SU-DHL-6 (cell line): Measurements from ENCODE around the gene GNA14.
"Not testable (repeated sequence)": the region's sequence is repeated elsewhere in the genome, so short reads cannot be mapped to it uniquely, and the experiment has no call there.

ENCODE experiments used
- H2AFZ ChIP-seq: fragments of 200-600 bp; sonication (generic); 2 replicates; pipeline ENCODE4 v1.6.1; 2014; ENCODE audit warnings: low read depth, mild to moderate bottlenecking, moderate library complexity, mixed read lengths, antibody characterized with exemption, low read length; ENCODE audit not compliant: severe bottlenecking
- H3F3A ChIP-seq: fragments of 200-600 bp; shearing (Covaris generic); 2 replicates; pipeline ENCODE4 v1.6.0; 2016; ENCODE audit warnings: antibody characterized with exemption, mild to moderate bottlenecking; ENCODE audit not compliant: insufficient read depth
- H3K27ac ChIP-seq: fragments of 200-600 bp; sonication (generic); 2 replicates; pipeline ENCODE4 v1.5.1; 2016; ENCODE audit warnings: low read depth, mild to moderate bottlenecking, low read length, moderate library complexity, mixed read lengths
- H3K27me3 ChIP-seq: fragments of 200-600 bp; sonication (generic), shearing (Covaris generic); 2 replicates; pipeline ENCODE4 v1.6.0; 2014; ENCODE audit warnings: mild to moderate bottlenecking, low read length
- H3K36me3 ChIP-seq: fragments of 200-600 bp; sonication (generic); 2 replicates; pipeline ENCODE4 v1.6.1; 2014; ENCODE audit warnings: mild to moderate bottlenecking, low read length, mixed read lengths
- H3K4me2 ChIP-seq: fragments of 300-600, 200-600 bp; shearing (Covaris generic), sonication (generic); 2 replicates; pipeline ENCODE4 v1.6.0; 2014; ENCODE audit warnings: low read length, low read depth, mild to moderate bottlenecking; ENCODE audit not compliant: poor library complexity, severe bottlenecking
- H3K4me3 ChIP-seq: fragments of 200-600 bp; sonication (generic); 2 replicates; pipeline ENCODE4 v1.5.1; 2014; ENCODE audit warnings: antibody characterized with exemption, low read length, mild to moderate bottlenecking, mixed read lengths; ENCODE audit not compliant: insufficient read depth, poor library complexity, severe bottlenecking
- H3K79me2 ChIP-seq: fragments of 200-600 bp; sonication (generic); 2 replicates; pipeline ENCODE4 v1.6.1; 2014; ENCODE audit warnings: mild to moderate bottlenecking, low read length, moderate library complexity; ENCODE audit not compliant: insufficient read depth
- H3K9ac ChIP-seq: fragments of 200-600 bp; sonication (generic); 2 replicates; pipeline ENCODE4 v1.7.0; 2014; ENCODE audit warnings: mild to moderate bottlenecking, low read length
- H3K9me2 ChIP-seq: fragments of 200-600 bp; sonication (generic); replicated peaks from 2 replicates; pipeline ENCODE4 v1.6.1; 2014; ENCODE audit warnings: low read length; ENCODE audit not compliant: insufficient read depth
- H3K9me3 ChIP-seq: fragments of 200-600 bp; sonication (generic); 2 replicates; pipeline ENCODE4 v1.6.1; 2014; ENCODE audit warnings: low read length, mixed read lengths; ENCODE audit not compliant: insufficient read depth
- H4K20me1 ChIP-seq: fragments of 200-600 bp; sonication (generic); 2 replicates; pipeline ENCODE4 v1.6.1; 2014; ENCODE audit warnings: low read depth, mild to moderate bottlenecking, antibody characterized with exemption, low read length, moderate library complexity, mixed read lengths
- EZH2phosphoT487 ChIP-seq: fragments of 200-600 bp; sonication (generic), shearing (Covaris generic); conservative IDR thresholded peaks from 2 replicates; pipeline ENCODE4 v1.6.1; 2018; ENCODE audit warnings: mild to moderate bottlenecking, antibody characterized with exemption, low read length, moderate library complexity, mixed read lengths
- TF ChIP-seq, protein P1 (sequence below): fragments of 200-600 bp; sonication (generic); IDR thresholded peaks from one replicate; pipeline ENCODE4 v1.5.1; 2017; ENCODE audit warnings: antibody characterized with exemption, mild to moderate bottlenecking, low read length, moderate library complexity; ENCODE audit not compliant: insufficient read depth, poor library complexity, severe bottlenecking

Gene GNA14

DNA sequence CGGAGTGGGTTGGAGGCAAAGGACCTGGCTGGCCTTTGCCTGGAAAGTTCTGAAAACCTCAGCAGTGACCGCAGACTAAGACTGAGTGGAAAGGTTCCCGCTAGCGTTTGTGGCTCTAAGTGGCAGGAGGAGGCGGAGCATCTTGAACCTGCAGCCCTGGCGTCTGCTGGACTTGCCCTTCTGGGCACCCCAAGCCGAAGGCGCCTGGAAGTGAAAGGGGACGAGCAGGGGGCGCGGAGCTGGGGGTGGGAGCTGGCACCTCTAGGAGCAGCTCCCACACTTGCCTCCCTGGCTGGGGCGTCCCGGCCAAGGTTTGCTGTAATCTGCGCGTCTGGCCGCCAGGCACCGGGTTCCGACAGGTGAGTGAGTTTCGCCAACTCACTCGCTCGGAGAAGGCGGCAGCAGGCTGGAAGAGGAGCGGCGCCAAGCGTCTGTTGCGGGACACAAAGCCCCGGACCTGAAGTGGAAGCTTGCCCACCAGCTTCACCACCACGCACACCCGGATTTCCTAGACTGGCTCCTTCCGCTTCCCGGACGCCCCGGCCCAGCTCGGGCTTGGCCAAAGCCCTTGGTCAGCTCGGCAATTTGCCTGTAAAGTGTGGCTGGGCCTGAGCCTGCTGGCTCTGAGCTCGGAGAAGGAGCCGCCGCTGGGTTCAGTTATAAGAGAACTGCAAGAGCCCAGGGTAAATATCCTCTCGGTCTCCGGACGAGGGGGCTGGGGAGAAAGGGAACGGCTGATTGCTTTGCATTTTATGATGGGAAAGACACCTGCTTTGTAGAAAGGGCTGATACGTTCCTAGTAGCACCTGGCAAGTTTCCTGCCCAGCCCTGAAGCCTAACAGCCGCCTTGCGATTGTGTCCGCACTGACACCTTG, at the start of gene GNA14:
Gene GNA14, minus strand, starts transcription at position 89 of the 875 bp plus-strand sequence. CDS start 529 bp downstream, outside the sequence.
- TF ChIP-seq, protein P1, sequence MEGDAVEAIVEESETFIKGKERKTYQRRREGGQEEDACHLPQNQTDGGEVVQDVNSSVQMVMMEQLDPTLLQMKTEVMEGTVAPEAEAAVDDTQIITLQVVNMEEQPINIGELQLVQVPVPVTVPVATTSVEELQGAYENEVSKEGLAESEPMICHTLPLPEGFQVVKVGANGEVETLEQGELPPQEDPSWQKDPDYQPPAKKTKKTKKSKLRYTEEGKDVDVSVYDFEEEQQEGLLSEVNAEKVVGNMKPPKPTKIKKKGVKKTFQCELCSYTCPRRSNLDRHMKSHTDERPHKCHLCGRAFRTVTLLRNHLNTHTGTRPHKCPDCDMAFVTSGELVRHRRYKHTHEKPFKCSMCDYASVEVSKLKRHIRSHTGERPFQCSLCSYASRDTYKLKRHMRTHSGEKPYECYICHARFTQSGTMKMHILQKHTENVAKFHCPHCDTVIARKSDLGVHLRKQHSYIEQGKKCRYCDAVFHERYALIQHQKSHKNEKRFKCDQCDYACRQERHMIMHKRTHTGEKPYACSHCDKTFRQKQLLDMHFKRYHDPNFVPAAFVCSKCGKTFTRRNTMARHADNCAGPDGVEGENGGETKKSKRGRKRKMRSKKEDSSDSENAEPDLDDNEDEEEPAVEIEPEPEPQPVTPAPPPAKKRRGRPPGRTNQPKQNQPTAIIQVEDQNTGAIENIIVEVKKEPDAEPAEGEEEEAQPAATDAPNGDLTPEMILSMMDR: no peak
- TF ChIP-seq EZH2phosphoT487: no peak
- Histone ChIP-seq H3K9ac (no peak within 1 kb of the TSS), H2AFZ (no peak within 1 kb of the TSS), H4K20me1 (no peaks in the 10 kb centered on the region), H3K9me2 (no peaks in the 10 kb centered on the region), H3F3A (no peaks in the 10 kb centered on the region), H3K27ac (no peak within 1 kb of the TSS), H3K4me3 (no peak within 1 kb of the TSS), H3K36me3 (no peaks in the 10 kb centered on the region), H3K9me3 (no peaks in the 10 kb centered on the region), H3K79me2 (no peaks in the 10 kb centered on the region), H3K4me2 (no peak within 1 kb of the TSS), H3K27me3 (no peaks in the 10 kb centered on the region)

- Histone ChIP-seq H3K9me3 (no peaks in the 10 kb centered on the region), H3K79me2 (no peaks in the 10 kb centered on the region), H3F3A (no peaks in the 10 kb centered on the region), H3K4me2 (no peak overlapping the region), H3K27me3 (no peaks in the 10 kb centered on the region), H3K4me3 (no peak overlapping the region), H4K20me1 (no peaks in the 10 kb centered on the region), H3K9me2 (no peaks in the 10 kb centered on the region), H3K9ac (no peak overlapping the region), H3K27ac (no peak overlapping the region), H2AFZ (no peak overlapping the region), H3K36me3 (no peaks in the 10 kb centered on the region)
- no peak for TF ChIP-seq EZH2phosphoT487
- TF ChIP-seq, protein P1: no peak
Observed at GRCh38 chr9:77697238-77697984, 49.3 kb upstream of the GNA14 start.

GRCh38 chr9:77690723-77691122, 42.6 kb upstream of the GNA14 start:
- not testable (repeated sequence) for H3K27ac ChIP-seq, H3K9ac ChIP-seq, H4K20me1 ChIP-seq, H3K9me3 ChIP-seq, H3K36me3 ChIP-seq, H2AFZ ChIP-seq, H3K27me3 ChIP-seq, H3K4me3 ChIP-seq, H3F3A ChIP-seq, H3K4me2 ChIP-seq, H3K79me2 ChIP-seq, H3K9me2 ChIP-seq

- H3K4me3 ChIP-seq, H3K9ac ChIP-seq, H3K79me2 ChIP-seq, H3K27ac ChIP-seq, H3K9me2 ChIP-seq, H3K36me3 ChIP-seq, H3K9me3 ChIP-seq, H2AFZ ChIP-seq, H3K27me3 ChIP-seq, H3K4me2 ChIP-seq, H3F3A ChIP-seq, H4K20me1 ChIP-seq: not testable (repeated sequence)
Observed at GRCh38 chr9:77690119-77690518, 42.0 kb upstream of the GNA14 start.

DNA sequence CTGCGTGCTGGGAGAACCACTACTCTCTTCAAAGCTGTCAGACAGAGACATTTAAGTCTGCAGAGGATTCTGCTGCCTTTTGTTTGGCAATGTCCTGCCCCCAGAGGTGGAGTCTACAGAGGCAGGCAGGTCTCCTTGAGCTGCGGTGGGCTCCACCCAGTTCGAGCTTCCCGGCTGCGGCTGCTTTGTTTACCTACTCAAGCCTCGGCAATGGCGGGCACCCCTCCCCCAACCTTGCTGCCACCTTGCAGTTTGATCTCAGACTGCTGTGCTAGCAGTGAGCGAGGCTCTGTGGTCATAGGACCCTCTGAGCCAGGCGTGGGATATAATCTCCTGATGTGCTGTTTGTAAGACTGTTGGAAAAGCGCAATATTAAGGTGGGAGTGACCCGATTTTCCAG, 39.6 kb upstream of the GNA14 start:
- not testable (repeated sequence) for H3K79me2 ChIP-seq, H3F3A ChIP-seq, H3K9ac ChIP-seq, H2AFZ ChIP-seq, H3K4me2 ChIP-seq, H3K9me2 ChIP-seq, H3K4me3 ChIP-seq, H3K9me3 ChIP-seq, H3K27me3 ChIP-seq, H4K20me1 ChIP-seq, H3K27ac ChIP-seq, H3K36me3 ChIP-seq
